DOHH2 (cell line): ENCODE results near the gene HDLBP.

Experiments used
- H3F3A ChIP-seq: fragments of 200-600 bp; sonication (generic), shearing (Covaris generic); 2 replicates; pipeline ENCODE4 v1.6.0; 2016; ENCODE audit warnings: antibody characterized with exemption, mild to moderate bottlenecking; ENCODE audit not compliant: control insufficient read depth, insufficient read depth
- H3K27ac ChIP-seq: fragments of 200-600 bp; sonication (generic); 2 replicates; pipeline ENCODE4 v1.5.1; 2014; ENCODE audit warnings: low read depth, mild to moderate bottlenecking, low read length, moderate library complexity
- H3K27me3 ChIP-seq: fragments of 200-600 bp; sonication (generic); 2 replicates; pipeline ENCODE4 v1.6.1; 2014; ENCODE audit warnings: mild to moderate bottlenecking, low read length, mixed read lengths; ENCODE audit not compliant: control insufficient read depth
- H3K36me3 ChIP-seq: fragments of 200-600 bp; sonication (generic); 2 replicates; pipeline ENCODE4 v1.6.1; 2014; ENCODE audit warnings: mild to moderate bottlenecking, low read length, moderate library complexity, mixed read lengths; ENCODE audit not compliant: control insufficient read depth
- H3K4me1 ChIP-seq: fragments of 200-600 bp; sonication (generic); 2 replicates; pipeline ENCODE4 v1.6.1; 2014; ENCODE audit warnings: mild to moderate bottlenecking, low read length, mixed read lengths; ENCODE audit not compliant: control insufficient read depth
- H3K4me2 ChIP-seq: fragments of 200-600 bp; sonication (generic); 2 replicates; pipeline ENCODE4 v1.6.0; 2014; ENCODE audit warnings: mild to moderate bottlenecking, low read length, moderate library complexity
- H3K4me3 ChIP-seq: fragments of 200-600 bp; sonication (generic); 2 replicates; pipeline ENCODE4 v1.5.1; 2014; ENCODE audit warnings: mild to moderate bottlenecking, low read length, mixed read lengths
- H3K79me2 ChIP-seq: fragments of 200-600 bp; sonication (generic); 2 replicates; pipeline ENCODE4 v1.6.1; 2014; ENCODE audit warnings: mild to moderate bottlenecking, low read length, mixed read lengths; ENCODE audit not compliant: control insufficient read depth
- H3K9me2 ChIP-seq: fragments of 200-600 bp; sonication (generic); replicated peaks from 2 replicates; pipeline ENCODE4 v1.6.1; 2014; ENCODE audit warnings: mild to moderate bottlenecking, low read length, mixed read lengths; ENCODE audit not compliant: control insufficient read depth
- H3K9me3 ChIP-seq: fragments of 200-600 bp; sonication (generic); 2 replicates; pipeline ENCODE4 v1.6.1; 2014; ENCODE audit warnings: antibody characterized with exemption, low read length, mixed read lengths; ENCODE audit not compliant: control insufficient read depth, insufficient read depth
- H4K20me1 ChIP-seq: fragments of 200-600 bp; sonication (generic); 2 replicates; pipeline ENCODE4 v1.6.0; 2014; ENCODE audit warnings: low read depth, mild to moderate bottlenecking, antibody characterized with exemption, low read length, moderate library complexity; ENCODE audit not compliant: control insufficient read depth, insufficient read depth
- CTCF ChIP-seq: fragments of 200-600 bp; sonication (generic); IDR thresholded peaks from one replicate; pipeline ENCODE4 v1.5.1; 2014; ENCODE audit warnings: antibody characterized with exemption, mild to moderate bottlenecking, low read depth, low read length; ENCODE audit not compliant: poor library complexity, severe bottlenecking
- EZH2phosphoT487 ChIP-seq: fragments of 200-600 bp; sonication (generic); IDR thresholded peaks from 2 replicates; pipeline ENCODE4 v1.6.1; 2017; ENCODE audit warnings: borderline replicate concordance, mild to moderate bottlenecking, antibody characterized with exemption, low read length, moderate library complexity, mixed read lengths

HDLBP gene

GRCh38 chr2:241242306-241242705, 73.2 kb downstream of the HDLBP start:
- Histone ChIP-seq H3K4me3 (no peak overlapping the region), H3K36me3 (peaks cover 93% of the 10 kb centered on the region), H3K9me3 (no peaks in the 10 kb centered on the region), H4K20me1 (no peaks in the 10 kb centered on the region), H3K79me2 (no peaks in the 10 kb centered on the region), H3K27me3 (no peaks in the 10 kb centered on the region), H3K27ac (no peak overlapping the region), H3K4me1 (no peaks in the 10 kb centered on the region), H3K4me2 (no peak overlapping the region), H3K9me2 (no peaks in the 10 kb centered on the region), H3F3A (no peaks in the 10 kb centered on the region)
- TF ChIP-seq CTCF (no peak), EZH2phosphoT487 (no peak)

GRCh38 chr2:241241669-241242068, 73.8 kb downstream of the HDLBP start:
- TF ChIP-seq CTCF (no peak), EZH2phosphoT487 (no peak)
- no peak overlapping the region for H3K4me3 ChIP-seq
- H3K4me2 ChIP-seq: no peak overlapping the region
- H3K9me2 ChIP-seq: no peaks in the 10 kb centered on the region
- no peaks in the 10 kb centered on the region for H3K79me2 ChIP-seq
- no peaks in the 10 kb centered on the region for H3F3A ChIP-seq
- no peak overlapping the region for H3K27ac ChIP-seq
- H4K20me1 ChIP-seq: no peaks in the 10 kb centered on the region
- H3K36me3 ChIP-seq: peaks cover 93% of the 10 kb centered on the region
- H3K9me3 ChIP-seq: no peaks in the 10 kb centered on the region
- no peaks in the 10 kb centered on the region for H3K27me3 ChIP-seq
- H3K4me1 ChIP-seq: no peaks in the 10 kb centered on the region

GRCh38 chr2:241240320-241241004, 75.0 kb downstream of the HDLBP start:
- Histone ChIP-seq H3K4me1 (no peaks in the 10 kb centered on the region), H3K79me2 (no peaks in the 10 kb centered on the region), H3K27me3 (no peaks in the 10 kb centered on the region), H3K9me2 (no peaks in the 10 kb centered on the region), H3F3A (no peaks in the 10 kb centered on the region), H3K27ac (no peak overlapping the region), H3K4me2 (no peak overlapping the region), H3K4me3 (no peak overlapping the region), H3K36me3 (peaks cover 92% of the 10 kb centered on the region), H3K9me3 (no peaks in the 10 kb centered on the region), H4K20me1 (no peaks in the 10 kb centered on the region)
- TF ChIP-seq EZH2phosphoT487: no peak
- no peak for TF ChIP-seq CTCF
